Kidney (tissue), 14 donors: ENCODE measurements around the gene TARBP1. TPM values are rescaled to one million over a fixed set of nuclear protein-coding genes. Genes with fewer than 3 reads are reported as not detected.

Experiments
- DNase-seq, 5 donors: peaks; one replicate each; pipeline ENCODE4 v3.0.0-alpha.2; 2013 to 2020
- FAIRE-seq: peaks from 2 replicates; lab custom pipeline; 2012; peaks lifted over from hg19 to GRCh38; lab: Jason Lieb, UNC
- H3K27ac ChIP-seq, 2 donors: one replicate each; pipeline ENCODE4 v1.7.0; 2013; ENCODE audit warnings: low read depth in 2 of 2, low read length in 2 of 2, inconsistent platforms in 1 of 2
- H3K27me3 ChIP-seq: one replicate; pipeline ENCODE4 v1.7.1; 2013; ENCODE audit warnings: low read length, inconsistent platforms; ENCODE audit not compliant: control insufficient read depth, insufficient read depth
- H3K36me3 ChIP-seq, 3 donors: one replicate each; pipeline versions ENCODE4 v1.7.0 to v1.7.1; 2013; ENCODE audit warnings: low read length in 3 of 3, control low read depth in 1 of 3, inconsistent platforms in 1 of 3; ENCODE audit not compliant: insufficient read depth in 3 of 3, control insufficient read depth in 2 of 3
- H3K4me1 ChIP-seq, 3 donors: one replicate each; pipeline versions ENCODE4 v1.7.0 to v1.7.1; 2013; ENCODE audit warnings: low read length in 3 of 3, inconsistent platforms in 1 of 3, low read depth in 1 of 3; ENCODE audit not compliant: control insufficient read depth in 2 of 3, insufficient read depth in 2 of 3
- H3K4me3 ChIP-seq, 3 donors: one replicate each; pipeline versions ENCODE4 v1.7.0 to v1.8.1; 2013; ENCODE audit warnings: low read length in 3 of 3, control low read depth in 1 of 3, inconsistent platforms in 1 of 3
- H3K9ac ChIP-seq, 3 donors: one replicate each; pipeline versions ENCODE4 v1.7.0 to v1.7.1; 2013; ENCODE audit warnings: low read length in 3 of 3, control low read depth in 1 of 3, inconsistent platforms in 1 of 3
- H3K9me3 ChIP-seq, 3 donors: one replicate each; pipeline versions ENCODE4 v1.7.0 to v1.7.1; 2013; ENCODE audit warnings: low read length in 3 of 3, control low read depth in 1 of 3, inconsistent platforms in 1 of 3; ENCODE audit not compliant: control insufficient read depth in 2 of 3, insufficient read depth in 1 of 3
- intact Hi-C: fragments of 100-400 bp; cut with DNase I; formaldehyde crosslinking; loops from one replicate; pipeline ENCODE4 v1.11.1; 2022
- polyA plus RNA-seq: library from polyadenylated mRNA; stranded (reverse); fragments of 350-450 nt; fragmentation: Illumina TruSeq; extraction: RNeasy Lipid Tissue Mini Kit (QIAGEN cat#74804); gene quantifications from one replicate; pipeline ENCODE4 v1.2.3, GENCODE V29; 2014; ENCODE audit warnings: low read depth, low replicate concordance; ENCODE audit not compliant: insufficient read depth
- total RNA-seq: library from RNA; stranded (reverse); fragmentation: NEBNext Ultra II Directional; extraction: Animal tissue kit (Norgen Biotek cat#: 25700); gene quantifications from one replicate; pipeline ENCODE4 v1.2.1, GENCODE V29; 2021
- TF ChIP-seq, protein P1 (sequence below): IDR thresholded peaks from 3 replicates; pipeline ENCODE4 v1.5.1; 2012; ENCODE audit warnings: mild to moderate bottlenecking, moderate library complexity, borderline replicate concordance; ENCODE audit not compliant: insufficient read depth; ENCODE audit errors: extremely low read depth
- donor health status: control.
- donor health status: control.
- donor health status: control.
- donor health status: control.
- donor health status: control.
- donor health status: DM: yes; HTN: yes; CAD: no.
- donor health status: Normal renal cell carcinoma (clear cell type).

Gene TARBP1
- total and polyA plus RNA-seq, 2 donors from 2014 or later: 14.3 to 26.2 TPM

DNA sequence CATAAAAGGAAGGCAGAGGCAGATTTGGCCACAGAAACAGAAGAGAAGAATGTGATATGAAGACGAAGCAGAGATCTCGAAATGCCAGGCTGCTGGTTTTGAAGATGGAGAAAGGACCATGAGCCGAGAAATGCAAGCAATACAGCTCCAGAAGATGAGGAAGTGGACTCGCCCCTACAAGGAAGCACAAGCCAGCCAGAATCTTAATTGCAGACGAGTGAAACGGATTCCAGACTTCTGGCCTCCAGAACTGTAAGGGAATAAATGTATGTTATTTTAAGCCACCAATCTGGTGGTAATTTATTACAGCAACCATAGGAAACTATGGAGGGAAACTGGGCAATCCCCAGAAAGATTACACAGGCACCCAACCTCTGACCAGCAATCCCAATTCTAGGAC, 24.1 kb downstream of the TARBP1 start:
- intact Hi-C loops: no loop called here
- no peak overlapping the region for H3K9ac ChIP-seq
- H3K27ac ChIP-seq: no peak overlapping the region

DNA sequence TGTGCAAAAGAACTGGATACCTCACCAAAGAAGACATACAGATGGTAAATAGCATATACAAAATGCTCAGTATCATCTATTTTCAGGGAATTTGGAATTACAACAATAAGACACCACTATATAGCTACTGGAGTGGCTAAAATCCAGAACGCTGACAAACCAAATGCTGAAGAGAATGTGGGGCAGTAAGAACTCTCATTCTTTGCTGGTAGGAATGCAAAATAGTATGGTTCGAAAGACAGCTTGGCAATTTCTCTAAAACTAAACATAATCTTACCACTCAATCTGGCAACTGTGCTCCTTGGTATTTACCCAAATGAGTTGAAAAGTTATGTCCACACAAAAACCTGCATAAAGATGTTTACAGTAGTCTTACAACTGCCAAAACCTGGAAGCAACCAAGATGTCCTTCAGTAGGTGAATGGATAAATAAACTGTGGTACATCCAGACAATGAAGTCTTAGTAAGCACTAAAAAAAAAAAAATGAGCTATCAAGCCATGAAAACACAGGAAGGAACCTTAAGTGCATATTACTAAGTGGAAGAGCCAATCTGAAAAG, 26.5 kb downstream of the TARBP1 start:
- DNase-seq (no peak), FAIRE-seq (no peak)
- intact Hi-C loops: no loop called here
- peaks cover 3 to 11% (median 8%) of the 10 kb centered on the region in 3 donors for H3K36me3 ChIP-seq
- H3K9ac ChIP-seq: no peak overlapping the region
- no peak overlapping the region for H3K27ac ChIP-seq
- no peaks in the 10 kb centered on the region for H3K4me1 ChIP-seq
- no peaks in the 10 kb centered on the region for H3K27me3 ChIP-seq
- TF ChIP-seq, protein P1, sequence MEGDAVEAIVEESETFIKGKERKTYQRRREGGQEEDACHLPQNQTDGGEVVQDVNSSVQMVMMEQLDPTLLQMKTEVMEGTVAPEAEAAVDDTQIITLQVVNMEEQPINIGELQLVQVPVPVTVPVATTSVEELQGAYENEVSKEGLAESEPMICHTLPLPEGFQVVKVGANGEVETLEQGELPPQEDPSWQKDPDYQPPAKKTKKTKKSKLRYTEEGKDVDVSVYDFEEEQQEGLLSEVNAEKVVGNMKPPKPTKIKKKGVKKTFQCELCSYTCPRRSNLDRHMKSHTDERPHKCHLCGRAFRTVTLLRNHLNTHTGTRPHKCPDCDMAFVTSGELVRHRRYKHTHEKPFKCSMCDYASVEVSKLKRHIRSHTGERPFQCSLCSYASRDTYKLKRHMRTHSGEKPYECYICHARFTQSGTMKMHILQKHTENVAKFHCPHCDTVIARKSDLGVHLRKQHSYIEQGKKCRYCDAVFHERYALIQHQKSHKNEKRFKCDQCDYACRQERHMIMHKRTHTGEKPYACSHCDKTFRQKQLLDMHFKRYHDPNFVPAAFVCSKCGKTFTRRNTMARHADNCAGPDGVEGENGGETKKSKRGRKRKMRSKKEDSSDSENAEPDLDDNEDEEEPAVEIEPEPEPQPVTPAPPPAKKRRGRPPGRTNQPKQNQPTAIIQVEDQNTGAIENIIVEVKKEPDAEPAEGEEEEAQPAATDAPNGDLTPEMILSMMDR: no peak
- H3K9me3 ChIP-seq: no peaks in the 10 kb centered on the region
- no peak overlapping the region for H3K4me3 ChIP-seq

More for the DNA sequence above, 24.1 kb downstream of the TARBP1 start:
- no peak for FAIRE-seq
- TF ChIP-seq, protein P1: no peak
- Histone ChIP-seq H3K4me3 (no peak overlapping the region), H3K4me1 (no peaks in the 10 kb centered on the region), H3K9me3 (no peaks in the 10 kb centered on the region), H3K36me3 (peaks cover 3 to 8% (median 4%) of the 10 kb centered on the region in 3 donors), H3K27me3 (no peaks in the 10 kb centered on the region)
- DNase-seq: no peak

DNA sequence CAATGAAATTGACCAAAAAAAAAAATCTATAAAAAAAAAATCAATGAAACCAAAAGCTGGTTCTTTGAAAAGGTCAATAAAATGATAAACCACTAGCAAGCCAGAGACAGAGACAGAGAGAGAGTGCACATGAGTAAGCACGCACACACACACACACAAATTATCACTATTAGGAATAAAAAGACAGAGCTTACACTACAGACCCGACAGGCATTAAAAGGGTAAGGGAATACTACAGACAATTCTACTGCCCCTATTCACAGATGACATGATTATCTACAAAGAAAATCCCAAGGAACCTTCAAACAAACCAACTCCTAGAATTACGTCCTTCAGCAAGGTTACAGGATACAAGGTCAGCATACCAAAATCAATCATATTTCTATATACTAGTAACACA, 38.6 kb downstream of the TARBP1 start:
- DNase-seq (no peak), FAIRE-seq (no peak)
- Histone ChIP-seq H3K4me3 (no peak overlapping the region), H3K36me3 (peaks cover 0 to 3% (median 2%) of the 10 kb centered on the region in 3 donors), H3K4me1 (peaks cover 0 to 7% (median 6%) of the 10 kb centered on the region in 3 donors), H3K27me3 (no peaks in the 10 kb centered on the region), H3K27ac (no peak overlapping the region), H3K9me3 (peaks cover 0 to 2% (median 0%) of the 10 kb centered on the region in 3 donors), H3K9ac (no peak overlapping the region)
- intact Hi-C loops: no loop called here
- TF ChIP-seq, protein P1: no peak
